Muscle of arm (tissue), 12 donors: ENCODE measurements around the gene TCEA3. TPM values are rescaled to one million over a fixed set of nuclear protein-coding genes. Genes with fewer than 3 reads are reported as not detected.
"Not testable (repeated sequence)": the region's sequence is repeated elsewhere in the genome, so short reads cannot be mapped to it uniquely, and the experiment has no call there.

Source experiments
- DNase-seq: peaks from one replicate; pipeline ENCODE4 v3.0.0-alpha.2; 2013
- polyA plus RNA-seq, 12 donors: library from polyadenylated mRNA; unstranded; fragments of 120-200 nt; gene quantifications; one replicate each; pipeline ENCODE4 v1.2.1, GENCODE V29; 2013; ENCODE audit not compliant: insufficient read length in 12 of 12

Gene TCEA3
- polyA plus RNA-seq, 12 donors, result 189 to 1,418 (median 361) TPM

DNA sequence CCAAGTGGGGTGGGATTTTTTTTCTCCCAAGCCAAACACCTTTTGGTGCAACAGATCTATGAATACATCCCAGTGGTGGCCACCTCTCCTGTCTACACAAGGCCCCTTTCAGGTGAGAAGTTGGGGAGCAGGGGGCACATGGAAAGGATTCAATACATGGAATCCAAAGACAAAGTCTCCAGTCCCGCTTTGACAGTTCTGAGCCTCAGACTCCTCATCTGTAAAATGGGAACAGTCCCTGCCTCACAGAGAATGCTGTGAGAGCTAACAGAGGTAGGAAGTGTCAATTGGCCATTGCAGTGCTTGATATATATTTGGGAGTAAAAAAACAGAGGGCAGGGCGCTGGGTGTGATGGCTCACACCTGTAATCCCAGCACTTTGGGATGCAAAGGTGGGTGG is 28.2 kb downstream of the TCEA3 start:
- DNase-seq, result no peak

DNA sequence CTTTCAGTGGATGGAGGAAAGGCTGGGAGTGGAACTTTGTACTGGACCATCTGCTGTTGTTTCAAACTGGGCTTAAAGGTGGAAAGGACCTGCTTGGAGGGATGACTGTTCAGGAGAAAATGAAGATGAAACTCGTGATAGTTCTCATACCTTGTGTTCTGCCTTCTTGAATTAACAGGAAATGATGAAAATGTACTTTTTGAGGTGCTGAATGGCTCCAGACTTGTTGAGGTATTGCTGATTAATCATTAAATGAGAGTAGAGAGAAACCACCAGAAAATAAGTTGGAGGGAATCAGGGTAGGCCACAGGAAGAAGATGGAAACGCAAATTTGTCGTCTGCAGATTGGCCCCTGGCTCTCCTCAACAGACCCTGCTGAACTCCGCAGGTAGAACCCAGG is 28.7 kb downstream of the TCEA3 start:
- DNase-seq, result no peak

DNA sequence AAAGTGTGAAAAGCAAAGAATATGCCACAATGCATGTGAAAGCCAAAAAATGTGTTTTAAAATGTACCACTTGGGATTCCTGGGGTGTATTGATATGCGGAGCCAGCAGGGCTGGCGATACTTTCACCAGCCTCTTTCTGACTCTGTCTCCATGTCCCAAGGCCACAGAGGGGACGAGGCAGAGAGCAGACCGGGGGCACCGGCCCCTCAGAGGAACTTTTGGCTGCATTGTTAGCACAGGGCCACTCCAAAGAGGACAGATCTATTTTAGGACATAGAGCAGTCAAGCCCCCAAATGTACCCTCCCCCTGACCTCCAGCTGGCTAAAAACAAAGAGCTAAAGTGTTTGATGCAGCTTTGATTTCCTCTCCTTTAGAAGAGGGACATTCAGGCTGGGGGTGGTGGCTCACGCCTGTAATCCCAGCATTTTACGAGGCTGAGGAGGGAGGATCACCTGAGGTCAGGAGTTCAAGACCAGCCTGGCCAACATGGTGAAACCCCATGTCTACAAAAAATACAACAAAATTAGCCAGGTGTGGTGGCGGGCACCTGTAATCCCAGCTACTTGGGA is 29.3 kb downstream of the TCEA3 start:
- peak; percentile 54 for DNase-seq

DNA sequence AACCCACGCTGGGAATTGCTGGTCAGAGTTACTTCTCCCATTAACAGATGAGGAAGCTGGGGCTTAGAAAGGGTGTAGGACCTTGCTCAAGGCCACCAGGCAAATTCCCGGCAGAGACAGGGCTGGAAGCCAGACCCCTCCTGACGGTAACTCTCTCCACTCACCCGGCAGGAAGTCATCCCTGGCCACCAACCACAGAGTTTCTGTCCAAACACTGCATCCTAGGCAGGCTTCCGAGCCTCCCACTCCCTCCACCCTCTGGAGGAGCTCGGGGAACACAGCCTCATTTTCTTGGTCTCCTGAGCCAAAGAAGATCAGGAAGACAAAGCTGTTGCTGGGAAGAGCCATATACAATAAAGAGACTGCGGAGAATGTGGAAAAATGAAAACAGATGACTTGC is 29.9 kb downstream of the TCEA3 start:
- DNase-seq, result peak; percentile 86

DNA sequence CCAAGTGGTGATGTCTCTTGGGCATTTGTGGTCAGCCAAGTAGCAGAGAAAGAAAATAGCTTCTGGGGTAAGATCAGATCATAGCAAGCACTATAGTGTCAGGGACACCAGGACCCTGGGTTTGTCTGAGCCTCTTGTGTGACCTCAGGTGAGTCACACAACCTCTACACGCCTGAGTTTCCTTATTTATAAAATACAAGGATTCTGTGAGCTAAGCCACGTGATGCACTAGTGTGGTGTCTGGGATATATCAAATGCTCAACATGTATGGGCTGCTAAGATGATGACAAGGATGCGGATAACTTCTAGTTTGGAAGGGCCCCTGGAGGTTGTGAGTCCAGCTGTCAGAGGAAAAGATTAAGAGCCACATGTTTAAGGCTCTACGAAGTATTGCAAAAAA is 30.4 kb downstream of the TCEA3 start:
- DNase-seq, result no peak

DNA sequence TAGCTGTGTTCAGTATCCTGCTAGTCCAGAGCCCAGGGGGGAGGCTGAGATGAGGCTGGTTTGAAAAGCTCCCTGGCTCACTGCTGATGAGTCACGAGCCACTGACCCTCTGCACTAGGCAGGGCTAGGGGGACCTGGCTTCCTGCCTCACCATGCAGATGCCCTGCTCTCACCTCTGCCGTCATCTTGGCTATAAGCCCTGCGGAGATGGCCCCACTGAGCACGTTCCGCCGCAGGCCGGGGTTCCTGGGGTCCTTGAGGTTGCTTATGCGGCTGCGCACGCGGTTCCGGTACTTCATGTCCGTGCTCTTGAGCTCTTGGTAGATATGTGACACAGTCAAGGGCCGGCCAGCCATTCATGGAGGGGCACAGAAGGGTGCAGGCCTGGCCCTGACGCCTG is 30.8 kb downstream of the TCEA3 start:
- DNase-seq, result no peak

DNA sequence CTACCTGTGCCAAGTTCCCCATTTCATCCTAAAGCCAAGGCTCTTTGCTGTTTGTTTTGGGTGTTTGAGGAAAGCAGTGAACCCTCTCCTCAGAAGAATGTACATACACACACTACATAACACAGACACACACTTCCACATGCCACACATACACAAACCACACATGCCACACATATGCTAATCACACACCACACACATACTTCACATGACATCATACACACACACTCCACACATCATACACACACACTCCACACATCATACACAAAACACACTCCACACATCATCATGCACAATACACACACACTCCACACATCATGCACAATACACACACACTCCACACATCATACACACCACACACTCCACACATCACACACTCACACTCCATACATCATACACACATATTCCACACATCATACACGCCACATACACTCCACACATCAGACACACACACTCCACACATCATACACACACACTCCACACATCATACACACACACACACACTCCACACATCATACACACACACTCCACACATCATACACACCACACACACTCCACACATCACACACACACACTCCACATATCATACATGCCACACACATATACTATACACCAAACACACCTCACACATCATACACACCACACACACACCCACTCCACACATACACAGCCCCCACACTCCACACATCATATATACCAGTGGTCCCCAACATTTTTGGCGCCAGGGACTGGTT is 32.3 kb downstream of the TCEA3 start:
- no peak for DNase-seq

DNA sequence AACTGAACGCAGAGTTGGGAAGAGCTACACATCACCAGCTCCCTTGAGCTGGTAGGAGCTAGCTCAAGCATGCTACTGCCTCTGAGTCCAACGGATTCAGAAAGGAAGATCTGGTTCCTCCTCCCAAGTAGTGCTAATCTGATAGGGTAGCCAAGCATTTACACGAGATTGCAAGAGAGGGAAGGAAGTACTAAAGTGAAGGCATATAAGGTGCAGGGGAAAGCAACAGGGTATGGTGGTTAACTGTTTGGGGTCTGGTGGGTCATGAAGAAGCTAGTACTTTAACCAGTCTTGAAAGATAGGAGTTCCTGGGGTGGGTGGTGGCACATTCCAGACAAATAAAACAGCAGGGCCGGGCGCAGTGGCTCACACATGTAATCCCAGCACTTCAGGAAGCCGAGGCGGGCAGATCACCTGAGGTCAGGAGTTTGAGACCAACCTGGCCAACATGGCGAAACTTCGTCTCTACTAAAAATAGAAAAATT is 34.7 kb downstream of the TCEA3 start:
- DNase-seq, result no peak

DNA sequence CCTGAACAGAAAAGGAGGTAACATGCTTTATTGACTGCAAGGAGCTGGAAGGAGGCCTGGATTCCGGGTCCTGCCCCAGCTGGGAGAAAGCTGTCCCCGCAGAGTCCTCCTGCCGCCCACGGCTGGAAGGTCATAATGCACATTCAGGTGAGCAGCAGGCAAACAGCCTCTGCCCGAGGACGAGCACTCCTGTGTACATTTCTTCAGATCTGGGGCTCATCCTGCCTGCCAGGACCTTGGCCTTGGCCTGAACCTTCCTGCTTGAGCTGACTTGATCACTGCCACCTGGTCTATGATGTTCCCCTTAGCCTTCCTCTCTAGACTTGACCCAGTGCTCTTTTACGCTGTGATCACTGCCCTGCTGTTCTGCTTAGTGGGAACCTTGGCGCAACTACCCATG is 37.1 kb downstream of the TCEA3 start:
- no peak for DNase-seq

DNA sequence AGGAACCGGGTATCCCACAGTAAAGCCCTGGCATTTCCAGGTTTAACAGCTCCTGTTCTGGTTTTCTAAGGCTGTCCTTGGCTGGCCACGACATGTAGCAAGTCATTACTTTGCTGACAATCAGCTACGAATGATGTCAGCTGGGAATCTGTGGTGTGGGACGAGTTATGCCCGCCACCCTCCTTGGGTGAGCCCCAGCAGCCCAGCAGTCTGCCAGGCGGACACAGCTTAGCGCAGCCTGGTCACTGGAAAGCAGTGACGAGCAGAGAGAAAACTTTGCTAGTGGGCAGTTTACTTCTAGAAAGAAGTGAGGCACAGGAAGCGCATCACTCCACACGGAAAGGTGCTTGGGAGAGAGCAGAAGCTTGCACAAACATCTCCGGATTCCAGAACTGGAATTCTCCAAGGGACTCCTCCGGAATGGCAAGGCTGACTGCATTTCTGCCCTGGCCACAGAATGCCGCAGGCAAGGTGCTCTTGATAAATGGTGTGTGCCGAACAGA is 39.4 kb downstream of the TCEA3 start:
- no peak for DNase-seq

DNA sequence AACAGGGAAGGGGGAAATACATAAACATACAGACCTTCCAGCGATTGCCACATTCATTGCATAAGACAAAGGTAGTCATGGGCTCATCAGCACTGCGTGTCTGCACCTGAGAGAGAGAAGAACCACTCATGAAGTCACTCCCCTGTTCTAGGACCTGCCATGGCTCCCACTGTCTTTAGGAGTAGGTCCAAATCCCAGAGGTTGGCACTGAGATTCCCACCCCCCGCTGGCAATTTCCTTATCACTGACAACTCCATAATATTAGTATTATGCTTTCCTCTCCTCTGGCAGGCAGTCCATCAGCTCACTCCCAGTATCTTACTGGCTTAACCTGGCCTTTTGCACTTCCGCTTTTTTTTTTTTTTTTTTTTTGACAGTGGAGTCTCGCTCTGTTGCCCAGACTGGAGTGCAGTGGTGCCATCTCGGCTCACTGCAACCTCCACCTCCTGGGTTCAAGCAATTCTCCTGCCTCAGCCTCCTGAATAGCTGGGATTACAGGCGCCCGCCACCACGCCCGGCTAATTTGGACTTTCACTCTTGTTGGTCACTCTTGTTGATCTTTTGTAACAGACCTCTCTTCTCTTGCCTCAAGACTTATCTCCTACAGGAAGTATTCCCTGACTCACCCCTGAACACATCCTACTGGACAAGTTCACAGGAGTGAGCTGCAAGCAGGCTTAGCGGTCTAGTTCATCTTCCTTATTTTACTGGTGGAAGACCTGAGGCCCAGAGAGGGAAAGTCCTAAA is 40.1 kb downstream of the TCEA3 start:
- DNase-seq, result no peak

DNA sequence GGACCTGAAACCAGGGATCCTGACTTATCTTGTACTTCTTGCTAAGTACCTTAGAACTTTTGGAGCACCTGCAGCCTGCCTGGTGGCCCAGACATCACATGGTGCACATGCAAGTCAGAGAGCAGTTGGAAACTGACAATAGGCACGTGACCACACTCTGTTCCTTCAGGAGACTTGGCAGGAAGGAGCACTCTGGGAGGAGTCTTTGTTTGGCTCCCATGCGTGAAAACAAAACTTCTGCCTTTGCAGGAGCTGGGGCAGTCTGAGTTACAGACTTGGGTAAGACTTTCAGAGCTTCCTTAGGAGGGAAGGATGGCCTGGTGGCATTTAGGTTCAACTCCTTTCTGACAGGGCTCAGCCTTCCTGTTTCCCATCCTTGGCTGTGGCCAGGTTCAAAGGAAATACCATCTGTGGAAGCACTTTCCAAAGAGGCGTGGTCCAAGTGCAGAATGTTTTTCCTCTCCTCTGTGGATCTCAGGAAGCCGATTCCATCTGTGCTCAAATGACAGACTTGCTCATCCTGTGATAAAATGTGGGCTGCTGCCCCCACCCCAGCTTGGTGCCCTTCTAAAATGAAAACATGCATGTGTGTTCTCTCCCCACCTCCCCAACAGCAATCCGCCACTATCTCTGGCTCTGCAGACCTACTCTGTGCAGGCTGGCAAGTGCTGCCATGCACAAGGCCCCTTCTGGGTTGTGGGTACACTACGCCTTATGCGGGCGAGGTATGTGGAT is 40.8 kb downstream of the TCEA3 start:
- no peak for DNase-seq

DNA sequence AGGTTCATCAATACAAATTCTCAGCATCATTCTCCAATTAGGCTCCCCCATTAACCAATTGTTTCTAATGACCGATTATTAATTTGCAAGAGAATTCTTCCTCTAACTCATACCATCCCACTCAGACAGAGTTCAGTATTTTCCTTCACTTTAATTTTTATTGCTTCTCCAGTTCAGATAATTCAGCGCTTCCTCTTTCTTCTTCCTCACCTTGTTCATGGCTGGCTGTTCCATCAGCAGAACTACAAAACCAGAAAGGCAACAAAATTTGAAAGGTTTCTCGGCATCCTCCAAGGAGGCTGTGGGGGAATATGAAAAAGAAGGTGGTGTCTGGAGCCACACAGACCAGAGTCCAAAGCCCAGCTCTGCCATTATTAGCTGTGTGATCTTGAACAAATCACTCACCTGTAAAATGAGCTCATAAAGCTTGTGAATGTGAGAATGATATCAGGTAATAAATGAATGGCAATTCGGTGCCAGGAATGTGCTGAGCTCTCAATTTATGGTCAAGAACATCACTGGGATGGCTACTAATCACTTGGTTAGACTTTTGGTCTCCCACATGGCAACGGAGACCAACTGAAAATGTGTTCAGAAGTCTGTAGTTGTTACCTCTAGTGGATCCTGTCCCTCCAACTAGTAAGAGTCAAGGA is 43.2 kb downstream of the TCEA3 start:
- no peak for DNase-seq

DNA sequence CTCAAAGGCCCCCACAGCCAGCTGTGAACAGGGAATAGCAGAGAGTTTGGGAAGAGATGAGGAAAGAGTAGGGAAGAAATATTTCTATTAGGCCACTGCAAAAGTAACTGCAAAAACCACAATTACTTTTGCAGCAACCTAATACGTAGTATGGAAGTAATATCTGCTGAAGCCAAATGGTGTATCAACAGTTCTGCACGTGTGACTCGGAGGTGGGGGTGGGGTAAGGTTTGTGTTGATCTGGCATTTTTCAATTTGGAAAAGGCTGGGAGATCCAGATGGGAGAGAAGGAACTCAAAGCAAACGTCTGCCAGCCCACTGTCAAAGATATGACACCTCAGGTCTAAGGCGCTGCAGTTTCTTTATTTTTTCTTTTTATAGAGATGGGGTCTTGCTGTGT is 43.8 kb downstream of the TCEA3 start:
- DNase-seq, result no peak

DNA sequence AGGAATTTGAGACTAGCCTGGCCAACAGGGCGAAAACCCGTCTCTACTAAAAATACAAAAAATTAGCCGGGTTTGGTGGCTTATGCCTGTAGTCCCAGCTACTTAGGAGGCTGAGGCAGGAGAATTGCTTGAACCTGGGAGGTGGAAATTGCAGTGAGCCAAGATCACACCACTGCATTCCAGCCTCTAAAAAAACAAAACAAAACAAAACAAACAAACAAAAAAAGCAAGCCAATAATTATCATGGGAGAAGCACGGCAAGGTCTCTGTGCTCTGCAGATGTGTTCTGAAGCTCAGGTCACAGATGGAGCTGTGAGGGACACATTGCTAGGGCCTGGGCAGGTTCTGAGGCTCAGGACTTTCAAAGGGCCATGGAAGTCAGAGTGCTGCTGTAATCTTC is 44.3 kb downstream of the TCEA3 start:
- DNase-seq, result not testable (repeated sequence)

DNA sequence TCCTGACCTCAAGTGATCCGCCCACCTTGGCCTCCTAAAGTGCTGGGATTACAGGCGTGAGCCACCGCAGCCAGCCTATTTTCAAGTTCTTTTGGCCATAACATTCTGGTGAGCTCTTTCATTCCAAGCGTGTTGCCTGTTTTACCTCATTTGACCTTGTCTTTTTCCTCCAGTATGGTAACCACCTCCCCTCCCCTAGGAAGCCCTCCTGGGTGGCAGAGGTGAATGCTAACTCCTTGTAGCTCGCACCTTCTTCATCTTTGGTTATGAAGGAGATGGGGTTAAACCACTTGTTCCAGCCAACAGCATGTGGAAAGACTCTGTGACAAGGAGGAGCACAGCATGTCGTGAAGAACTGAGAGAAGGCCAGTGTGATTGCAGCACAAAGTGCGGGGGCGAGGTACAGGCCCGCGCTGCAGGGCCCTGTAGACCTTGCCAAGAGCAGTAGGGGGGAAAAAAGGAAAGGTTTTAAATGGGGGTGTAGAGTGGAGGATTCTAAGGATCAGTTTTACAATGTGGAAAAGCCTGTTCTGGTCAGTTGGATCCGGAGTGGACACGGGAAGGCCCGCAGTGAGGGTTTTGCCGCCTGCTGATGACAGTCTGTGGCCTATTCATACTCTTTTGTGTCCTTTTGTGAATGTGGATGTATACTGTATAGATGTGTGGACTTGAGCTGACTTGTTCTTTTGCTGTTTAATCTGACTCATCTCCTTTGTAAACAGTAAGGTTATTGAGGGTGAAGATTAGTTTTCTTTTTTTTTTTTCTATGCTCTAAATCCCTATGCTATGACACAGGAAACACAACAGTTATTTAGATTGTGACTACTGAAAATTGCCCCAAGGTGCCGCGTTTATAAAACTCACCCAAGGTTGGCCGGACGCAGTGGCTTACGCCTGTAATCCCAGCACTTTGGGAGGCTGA is 47.4 kb downstream of the TCEA3 start:
- no peak for DNase-seq

DNA sequence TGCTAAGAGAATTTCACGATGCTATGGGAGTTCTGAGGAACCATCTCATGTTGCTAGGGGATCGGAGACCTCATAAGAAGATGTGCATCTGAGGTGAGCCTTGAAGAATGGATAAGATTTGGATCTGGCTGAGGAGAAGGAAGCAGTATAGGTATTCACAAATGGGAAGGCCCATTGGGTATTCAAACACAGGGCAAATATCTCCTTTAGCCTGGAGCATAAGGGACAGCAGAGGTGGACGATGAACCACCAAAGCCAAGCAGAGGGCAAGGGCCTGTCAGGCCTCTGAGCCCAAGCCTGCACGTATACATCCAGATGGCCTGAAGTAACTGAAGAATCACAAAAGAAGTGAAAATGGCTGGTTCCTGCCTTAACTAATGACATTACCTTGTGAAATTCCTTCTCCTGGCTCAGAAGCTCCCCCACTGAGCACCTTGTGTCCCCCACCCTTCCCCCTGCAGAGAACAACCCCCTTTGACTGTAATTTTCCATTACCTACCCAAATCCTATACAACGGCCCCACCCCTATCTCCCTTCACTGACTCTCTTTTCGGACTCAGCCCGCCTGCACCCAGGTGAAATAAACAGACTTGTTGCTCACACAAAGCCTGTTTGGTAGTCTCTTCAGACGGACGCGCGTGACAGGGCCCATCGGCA is 50.3 kb downstream of the TCEA3 start:
- not testable (repeated sequence) for DNase-seq

DNA sequence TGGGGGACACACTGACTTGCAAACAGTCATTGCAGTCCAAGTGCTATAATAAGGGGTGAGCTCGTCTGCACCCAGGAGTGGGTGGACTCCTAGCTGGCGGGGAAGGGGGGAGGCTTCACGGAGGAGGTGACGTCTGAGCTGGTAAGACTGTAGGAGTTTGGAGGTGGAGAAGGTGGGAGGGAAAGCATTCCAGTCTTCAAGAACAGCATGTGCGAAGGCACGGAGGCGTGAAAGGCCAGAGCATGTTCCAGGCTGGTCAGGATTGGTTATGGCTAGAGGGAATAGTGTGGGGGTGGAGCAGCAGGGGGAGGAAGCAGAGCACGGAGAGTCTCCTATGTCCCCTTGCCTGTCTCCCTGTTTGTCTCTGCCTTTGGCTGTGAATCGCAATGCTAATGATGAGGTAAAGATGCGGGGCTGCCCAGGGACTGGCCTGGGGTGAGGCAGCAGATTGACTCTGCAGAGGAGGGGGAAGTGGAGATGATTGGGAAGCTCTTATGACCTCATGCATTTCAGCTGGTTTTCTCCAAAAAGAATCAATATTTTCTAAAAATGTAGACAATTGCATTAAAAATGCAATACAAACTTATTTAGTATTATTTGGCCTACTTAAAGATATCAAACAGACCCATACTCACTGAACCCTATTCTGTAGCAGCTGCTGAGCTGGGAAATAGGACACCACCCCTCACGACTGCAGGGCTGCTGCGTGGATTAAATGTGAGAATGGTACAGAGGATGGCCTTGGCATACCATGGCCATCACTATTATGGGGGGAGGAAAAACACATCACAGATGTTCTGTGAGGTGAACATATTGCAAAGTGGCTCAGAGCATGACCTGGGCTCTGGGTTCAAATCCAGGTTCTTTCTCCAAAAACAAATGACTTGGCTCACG is 52.3 kb downstream of the TCEA3 start:
- DNase-seq, result no peak
